H9 (cell line): ENCODE measurements around the gene LRIG1. TPM values are rescaled to one million over a fixed set of nuclear protein-coding genes. Genes with fewer than 3 reads are reported as not detected.

ENCODE experiments used
- DNase-seq: peaks from one replicate; pipeline ENCODE4 v3.0.0-alpha.2; 2017
- H2AFZ ChIP-seq: one replicate; pipeline ENCODE4 v1.6.1; 2013; ENCODE audit warnings: mild to moderate bottlenecking, low read length, control low read depth, moderate library complexity
- H2AK5ac ChIP-seq: 2 replicates; pipeline ENCODE4 v1.6.1; 2013; ENCODE audit warnings: low read length, control low read depth, mixed read lengths; ENCODE audit not compliant: insufficient read length
- H2BK120ac ChIP-seq: one replicate; pipeline ENCODE4 v1.6.1; 2013; ENCODE audit warnings: low read depth, mild to moderate bottlenecking, low read length, control low read depth, inconsistent platforms; ENCODE audit not compliant: poor library complexity, severe bottlenecking
- H2BK12ac ChIP-seq: 2 replicates; pipeline ENCODE4 v1.6.1; 2013; ENCODE audit warnings: low read length, control low read depth, mixed read lengths, low read depth; ENCODE audit not compliant: insufficient read length
- H2BK15ac ChIP-seq: 2 replicates; pipeline ENCODE4 v1.6.1; 2013; ENCODE audit warnings: low read depth, low read length, control low read depth
- H2BK20ac ChIP-seq: one replicate; pipeline ENCODE4 v1.6.1; 2013; ENCODE audit warnings: low read depth, mild to moderate bottlenecking, low read length, control low read depth, inconsistent platforms; ENCODE audit not compliant: poor library complexity, severe bottlenecking
- H2BK5ac ChIP-seq: 2 replicates; pipeline ENCODE4 v1.6.1; 2013; ENCODE audit warnings: low read length, control low read depth, mixed read lengths; ENCODE audit not compliant: insufficient read length
- H3K14ac ChIP-seq: 2 replicates; pipeline ENCODE4 v1.6.1; 2013; ENCODE audit warnings: low read length, control low read depth; ENCODE audit not compliant: insufficient read depth
- H3K18ac ChIP-seq: 2 replicates; pipeline ENCODE4 v1.6.1; 2013; ENCODE audit warnings: low read depth, mild to moderate bottlenecking, mixed read lengths, low read length, control low read depth; ENCODE audit not compliant: insufficient read length
- H3K23ac ChIP-seq: 2 replicates; pipeline ENCODE4 v1.6.1; 2013; ENCODE audit warnings: low read length, control low read depth, mixed read lengths, low read depth; ENCODE audit not compliant: insufficient read length
- H3K23me2 ChIP-seq: 2 replicates; pipeline ENCODE4 v1.6.1; 2013; ENCODE audit warnings: low read depth, mild to moderate bottlenecking, mixed read lengths, low read length, control low read depth; ENCODE audit not compliant: insufficient read length, poor library complexity, severe bottlenecking
- H3K27ac ChIP-seq: 2 replicates; pipeline ENCODE4 v1.5.1; 2013; ENCODE audit warnings: low read length, control low read depth, mixed read lengths, low read depth; ENCODE audit not compliant: insufficient read length
- H3K27me3 ChIP-seq: 2 replicates; pipeline ENCODE4 v1.6.1; 2013; ENCODE audit warnings: low read length, control low read depth, inconsistent platforms; ENCODE audit not compliant: insufficient read depth
- H3K4ac ChIP-seq: 2 replicates; pipeline ENCODE4 v1.6.1; 2013; ENCODE audit warnings: low read depth, mild to moderate bottlenecking, control low read depth, inconsistent platforms, low read length, moderate library complexity
- H3K4me1 ChIP-seq: 2 replicates; pipeline ENCODE4 v1.6.1; 2013; ENCODE audit warnings: low read length, control low read depth, inconsistent platforms; ENCODE audit not compliant: insufficient read depth
- H3K4me2 ChIP-seq: 2 replicates; pipeline ENCODE4 v1.6.1; 2013; ENCODE audit warnings: low read length, control low read depth, mixed read lengths; ENCODE audit not compliant: insufficient read length, insufficient read depth
- H3K56ac ChIP-seq: 2 replicates; pipeline ENCODE4 v1.6.1; 2013; ENCODE audit warnings: low read depth, mild to moderate bottlenecking, mixed read lengths, low read length, control low read depth; ENCODE audit not compliant: insufficient read length
- H3K79me1 ChIP-seq: 2 replicates; pipeline ENCODE4 v1.6.1; 2013; ENCODE audit warnings: low read depth, mild to moderate bottlenecking, moderate library complexity, low read length, control low read depth, inconsistent platforms; ENCODE audit not compliant: insufficient read depth, poor library complexity, severe bottlenecking
- H3K79me2 ChIP-seq: 2 replicates; pipeline ENCODE4 v1.6.1; 2013; ENCODE audit warnings: low read length, control low read depth, inconsistent platforms; ENCODE audit not compliant: insufficient read depth
- H3K9ac ChIP-seq: 2 replicates; pipeline ENCODE4 v1.6.1; 2013; ENCODE audit warnings: low read length, control low read depth, mixed read lengths; ENCODE audit not compliant: insufficient read length; ENCODE audit errors: extremely low read depth
- H3K9me3 ChIP-seq: one replicate; pipeline ENCODE4 v1.6.1; 2013; ENCODE audit warnings: low read depth, low read length, inconsistent platforms; ENCODE audit not compliant: control insufficient read depth
- H3T11ph ChIP-seq: one replicate; pipeline ENCODE4 v1.6.1; 2013; ENCODE audit warnings: mild to moderate bottlenecking, low read length, control low read depth, inconsistent platforms
- H4K20me1 ChIP-seq: one replicate; pipeline ENCODE4 v1.6.1; 2013; ENCODE audit not compliant: control insufficient read depth, insufficient read length, insufficient read depth
- H4K5ac ChIP-seq: 2 replicates; pipeline ENCODE4 v1.6.1; 2013; ENCODE audit warnings: low read depth, mild to moderate bottlenecking, mixed read lengths, low read length, control low read depth; ENCODE audit not compliant: insufficient read length
- H4K8ac ChIP-seq: replicated peaks from 2 replicates; pipeline ENCODE4 v1.6.1; 2013; ENCODE audit warnings: low read length, control low read depth, mixed read lengths, low read depth; ENCODE audit not compliant: insufficient read length
- H4K91ac ChIP-seq: 2 replicates; pipeline ENCODE4 v1.6.1; 2013; ENCODE audit warnings: low read depth, mild to moderate bottlenecking, moderate library complexity, mixed read lengths, low read length, control low read depth; ENCODE audit not compliant: insufficient read length
- H3K27ac Mint-ChIP-seq, 3 experiments: 2 replicates in 2 of 3; 3 replicates in 1 of 3; pipeline ENCODE4 v1.8.0; 2020 to 2021; ENCODE audit warnings: mixed read lengths in 3 of 3, mild to moderate bottlenecking in 1 of 3, moderate library complexity in 1 of 3
- H3K27me3 Mint-ChIP-seq: 2 replicates; pipeline ENCODE4 v1.8.0; 2021; ENCODE audit warnings: low read depth, mild to moderate bottlenecking, moderate library complexity, mixed read lengths
- H3K36me3 Mint-ChIP-seq, 3 experiments: 2 replicates in 2 of 3; 3 replicates in 1 of 3; pipeline ENCODE4 v1.8.0; 2020 to 2021; ENCODE audit warnings: low read depth in 3 of 3, mixed read lengths in 3 of 3; ENCODE audit not compliant: insufficient read depth in 1 of 3
- H3K4me1 Mint-ChIP-seq, 2 experiments: 2 replicates each; pipeline ENCODE4 v1.8.0; 2020; ENCODE audit warnings: mixed read lengths in 2 of 2
- H3K4me3 Mint-ChIP-seq, 2 experiments: 2 replicates in 1 of 2; 3 replicates in 1 of 2; pipeline ENCODE4 v1.8.0; 2020 to 2021; ENCODE audit warnings: mild to moderate bottlenecking in 2 of 2, mixed read lengths in 2 of 2, moderate library complexity in 1 of 2
- H3K9me3 Mint-ChIP-seq, 2 experiments: 2 replicates in 1 of 2; 3 replicates in 1 of 2; pipeline ENCODE4 v1.8.0; 2020; ENCODE audit warnings: mild to moderate bottlenecking in 2 of 2, mixed read lengths in 2 of 2, moderate library complexity in 1 of 2
- CTCF ChIP-seq: fragments of 200-600 bp; sonication (generic); conservative IDR thresholded peaks from 3 replicates; pipeline ENCODE4 v1.8.0; 2021; ENCODE audit warnings: antibody characterized with exemption, mild to moderate bottlenecking
- WGBS: extraction: QIAGEN DNeasy Blood & Tissue Kit; methylation state at CpG from one replicate; pipeline ENCODE4 v1.1.7; 2013; ENCODE audit warnings: missing lambda C conversion rate, low lambda C conversion rate, mixed read lengths; ENCODE audit not compliant: insufficient read length; ENCODE audit errors: extremely low coverage; 5-methylcytosine and 5-hydroxymethylcytosine counted together
- total RNA-seq: library from RNA; stranded (reverse); gene quantifications from 2 replicates; pipeline ENCODE4 v1.2.1, GENCODE V29; 2021

The LRIG1 gene
- total RNA-seq, 1 experiment from 2014 or later = 70.3 TPM

DNA sequence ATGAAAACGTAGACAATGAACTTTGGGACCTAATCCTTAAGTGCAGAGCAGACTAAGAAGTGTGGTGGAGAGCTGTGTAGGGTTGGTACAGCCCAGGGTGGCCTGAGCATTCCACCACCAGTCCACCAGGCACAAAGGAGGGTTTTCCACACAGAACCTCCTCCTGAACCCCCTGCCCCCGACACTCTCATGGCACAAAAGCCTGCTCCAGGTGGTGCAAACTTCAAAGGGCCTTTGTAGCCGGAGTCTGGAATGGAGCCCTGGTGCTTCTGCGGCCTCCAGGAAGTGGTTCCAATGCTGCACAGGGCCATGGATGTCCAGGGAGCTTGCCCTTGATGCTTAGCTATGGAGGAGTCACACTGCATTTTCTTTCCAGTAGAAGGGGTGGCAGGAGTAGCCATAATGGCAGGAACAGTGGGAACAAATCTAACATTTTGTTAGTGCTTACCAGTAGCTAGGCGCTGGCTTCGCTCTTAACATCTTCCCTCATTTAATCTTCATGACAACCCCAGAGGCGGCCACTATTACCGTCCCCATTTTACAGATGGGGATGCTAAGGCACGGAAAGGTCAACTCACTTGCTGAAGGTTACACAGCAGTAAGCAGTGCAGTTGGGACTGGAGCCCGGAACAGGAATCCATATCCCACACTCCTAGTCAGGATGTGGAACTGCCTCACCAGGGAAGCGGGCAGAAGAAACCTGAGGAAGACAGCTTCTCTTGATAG is 68.6 kb downstream of the LRIG1 start:
- H3K9me3 ChIP-seq = no peaks in the 10 kb centered on the region
- Mint-ChIP-seq H3K36me3 (peaks cover 17 to 51% (median 45%) of the 10 kb centered on the region in 3 experiments), H3K4me3 (no peak overlapping the region), H3K9me3 (no peaks in the 10 kb centered on the region; a peak in 1 of 5 replicates), H3K4me1 (peaks cover 71 to 72% of the 10 kb centered on the region in 2 experiments), H3K27me3 (no peaks in the 10 kb centered on the region; the same call in 1 of the 2 replicates), H3K27ac (no peak overlapping the region)
- no peak overlapping the region for H3K56ac ChIP-seq
- no peaks in the 10 kb centered on the region for H3K27me3 ChIP-seq
- H3K4me1 ChIP-seq = peaks cover 24% of the 10 kb centered on the region
- no peak overlapping the region for H3K18ac ChIP-seq
- H3K14ac ChIP-seq = no peak overlapping the region; the same call in 1 of the 2 replicates
- H3K23me2 ChIP-seq = no peaks in the 10 kb centered on the region
- H3K23ac ChIP-seq = no peak overlapping the region
- H3K79me1 ChIP-seq = peaks cover 10% of the 10 kb centered on the region
- no peak overlapping the region for H2BK12ac ChIP-seq
- H3K79me2 ChIP-seq = peaks cover 49% of the 10 kb centered on the region
- TF ChIP-seq CTCF = no peak
- no peaks in the 10 kb centered on the region for H4K20me1 ChIP-seq
- no peak overlapping the region for H3K4ac ChIP-seq
- no peak overlapping the region for H2BK5ac ChIP-seq
- no peak overlapping the region for H3K4me2 ChIP-seq
- H4K91ac ChIP-seq = no peak overlapping the region
- H3K9ac ChIP-seq = no peak overlapping the region
- WGBS = no CpG with 5 or more reads among the region's 11 CpGs
- H2BK15ac ChIP-seq = no peak overlapping the region
- H2BK20ac ChIP-seq = no peak overlapping the region
- no peak overlapping the region for H3K27ac ChIP-seq
- H3T11ph ChIP-seq = no peak overlapping the region
- H4K8ac ChIP-seq = no peak overlapping the region
- H4K5ac ChIP-seq = no peak overlapping the region
- DNase-seq = no peak
- no peak overlapping the region for H2BK120ac ChIP-seq
- no peak overlapping the region for H2AK5ac ChIP-seq
- H2AFZ ChIP-seq = no peak overlapping the region
